HG03457 (cell line): Measurements from ENCODE around the gene UBAC1.
"Not testable (repeated sequence)": the region's sequence is repeated elsewhere in the genome, so short reads cannot be mapped to it uniquely, and the experiment has no call there.

Experiments
- ATAC-seq: cut with Tn5 transposase; IDR thresholded peaks from one replicate; pipeline ENCODE4 v1.9.1; 2021; ENCODE audit warnings: moderate number of reproducible peaks; ENCODE audit not compliant: unreplicated experiment

Gene UBAC1

GRCh38 chr9:135943604-135944003 is 17.6 kb downstream of the UBAC1 start:
- ATAC-seq, result not testable (repeated sequence)

- ATAC-seq, result no peak
These were observed 19.7 kb downstream of the UBAC1 start for GRCh38 chr9:135941288-135941995.

GRCh38 chr9:135939351-135940265 is 21.6 kb downstream of the UBAC1 start:
- ATAC-seq, result no peak

- no peak for ATAC-seq
These were observed 23.4 kb downstream of the UBAC1 start for GRCh38 chr9:135937521-135938489.

- no peak for ATAC-seq
These were observed 28.1 kb downstream of the UBAC1 start for GRCh38 chr9:135933114-135933513.

GRCh38 chr9:135932656-135933055 is 28.5 kb downstream of the UBAC1 start:
- ATAC-seq, result no peak

- ATAC-seq, result no peak
These were observed 29.8 kb downstream of the UBAC1 start for GRCh38 chr9:135931349-135931820.

GRCh38 chr9:135930446-135931345 is 30.5 kb downstream of the UBAC1 start:
- ATAC-seq, result no peak

- ATAC-seq, result no peak
These were observed 31.3 kb downstream of the UBAC1 start for GRCh38 chr9:135929656-135930445.

GRCh38 chr9:135928731-135929655 is 32.2 kb downstream of the UBAC1 start:
- ATAC-seq, result no peak

- ATAC-seq, result no peak
These were observed 33.0 kb downstream of the UBAC1 start for GRCh38 chr9:135928074-135928730.

GRCh38 chr9:135927195-135928013 is 33.8 kb downstream of the UBAC1 start:
- no peak for ATAC-seq

GRCh38 chr9:135926402-135927194 is 34.6 kb downstream of the UBAC1 start:
- no peak for ATAC-seq

- ATAC-seq, result no peak
These were observed 35.6 kb downstream of the UBAC1 start for GRCh38 chr9:135925496-135926133.

GRCh38 chr9:135924628-135925338 is 36.4 kb downstream of the UBAC1 start:
- ATAC-seq, result no peak
